PC-9 (cell line): ENCODE results near the gene CTDSP2. TPM values are rescaled to one million over a fixed set of nuclear protein-coding genes. Genes with fewer than 3 reads are reported as not detected.

Experiments used
- BruUV-seq: library from RNA; stranded (reverse); fragments of 400-500 nt; replicated peaks from 2 replicates; lab custom pipeline; 2021; lab: Mats Ljungman, UMichigan
- CTCF ChIA-PET: fragments of 300-600 bp; sonication (Branson Sonifier 250); formaldehyde crosslinking; loops from one replicate; lab custom pipeline; 2022; ENCODE audit warnings: antibody characterized with exemption; lab: Charles Lee
- POLR2A ChIA-PET: fragments of 300-600 bp; sonication (Branson Sonifier 250); formaldehyde crosslinking; loops from one replicate; lab custom pipeline; 2022; ENCODE audit warnings: antibody characterized with exemption; ENCODE audit not compliant: unreplicated experiment; lab: Charles Lee
- DNase-seq, 2 experiments: peaks; one replicate each; pipeline versions ENCODE4 v3.0.0 to v3.0.0-alpha.2; 2015 to 2022; ENCODE audit warnings: mixed read lengths in 1 of 2
- H2AFZ ChIP-seq: fragments of 200-600 bp; sonication (generic); 2 replicates; pipeline ENCODE4 v1.8.1; 2017; ENCODE audit warnings: antibody characterized with exemption
- H3F3A ChIP-seq: fragments of 200-600 bp; sonication (generic); 2 replicates; pipeline ENCODE4 v1.8.1; 2017; ENCODE audit warnings: antibody characterized with exemption, mild to moderate bottlenecking, low read depth; ENCODE audit not compliant: insufficient read depth
- H3K27ac ChIP-seq: fragments of 200-600 bp; sonication (generic); 2 replicates; pipeline ENCODE4 v1.6.1; 2016; ENCODE audit warnings: mixed run types
- H3K27me3 ChIP-seq: fragments of 200-600 bp; sonication (generic); 2 replicates; pipeline ENCODE4 v1.6.1; 2016; ENCODE audit warnings: low read depth, mixed run types; ENCODE audit not compliant: insufficient read depth
- H3K36me3 ChIP-seq: fragments of 200-600 bp; sonication (generic); 2 replicates; pipeline ENCODE4 v1.6.1; 2016; ENCODE audit warnings: low read depth, mixed run types
- H3K4me1 ChIP-seq: fragments of 200-600 bp; sonication (generic); replicated peaks from 2 replicates; pipeline ENCODE4 v1.6.1; 2016; ENCODE audit warnings: mixed run types; ENCODE audit not compliant: insufficient read depth
- H3K4me2 ChIP-seq: fragments of 200-600 bp; sonication (generic); 2 replicates; pipeline ENCODE4 v1.6.1; 2017; ENCODE audit warnings: mixed run types
- H3K4me3 ChIP-seq: fragments of 200-600 bp; sonication (generic); 2 replicates; pipeline ENCODE4 v1.6.1; 2016; ENCODE audit warnings: mixed run types
- H3K79me2 ChIP-seq: fragments of 200-600 bp; sonication (generic); 2 replicates; pipeline ENCODE4 v1.6.1; 2017; ENCODE audit warnings: low read depth, mixed run types
- H3K9me2 ChIP-seq: fragments of 200-600 bp; sonication (generic); 2 replicates; pipeline ENCODE4 v1.8.1; 2017; ENCODE audit warnings: mild to moderate bottlenecking; ENCODE audit not compliant: insufficient read depth
- H3K9me3 ChIP-seq: fragments of 200-600 bp; sonication (generic); 2 replicates; pipeline ENCODE4 v1.8.1; 2016; ENCODE audit warnings: low read depth; ENCODE audit not compliant: insufficient read depth
- H4K20me1 ChIP-seq: fragments of 200-600 bp; sonication (generic); 2 replicates; pipeline ENCODE4 v1.8.1; 2017; ENCODE audit not compliant: insufficient read depth
- CTCF ChIP-seq: fragments of 200-600 bp; sonication (generic); conservative IDR thresholded peaks from 2 replicates; pipeline ENCODE4 v1.6.1; 2017; ENCODE audit warnings: mixed run types, antibody characterized with exemption, mild to moderate bottlenecking, moderate library complexity
- EZH2 ChIP-seq: fragments of 200-600 bp; sonication (generic); IDR thresholded peaks from 2 replicates; pipeline ENCODE4 v1.8.0; 2017; ENCODE audit warnings: antibody characterized with exemption, low read depth
- intact Hi-C: fragments of 100-400 bp; cut with micrococcal nuclease; formaldehyde crosslinking; loops from one replicate; pipeline ENCODE4 v1.10.0; 2022; ENCODE audit not compliant: unreplicated experiment
- total RNA-seq: library from RNA; stranded (reverse); gene quantifications from 2 replicates; pipeline ENCODE4 v1.2.3, GENCODE V29; 2021

Gene CTDSP2
- total RNA-seq, 1 experiment from 2014 or later = 102 TPM

- Histone ChIP-seq H2AFZ (peak within 1 kb of the TSS; percentile 94), H3K4me3 (peak within 1 kb of the TSS; percentile 68), H3K27ac (peak within 1 kb of the TSS; percentile 75), H3K9me2 (no peaks in the 10 kb centered on the region), H3K9me3 (no peaks in the 10 kb centered on the region), H3K27me3 (no peaks in the 10 kb centered on the region), H3K36me3 (no peaks in the 10 kb centered on the region), H3K4me2 (peak within 1 kb of the TSS; percentile 84), H3K4me1 (peaks cover 8% of the 10 kb centered on the region; the same call in 1 of the 2 replicates), H4K20me1 (no peaks in the 10 kb centered on the region; the same call in 1 of the 2 replicates), H3K79me2 (peaks cover 19% of the 10 kb centered on the region), H3F3A (peaks cover 3% of the 10 kb centered on the region; the same call in 1 of the 2 replicates)
- intact Hi-C loops = loop anchor here (2.0 kb wide), 1 partner anchor 18 kb away; the partner anchor contains the start of gene MARCHF9
- DNase-seq = no peak
- POLR2A ChIA-PET = interaction anchor here (0.5 to 0.6 kb wide), 4 partner anchors 11 to 253 kb away, joined by 3 to 13 read pairs (median 4); no protein-coding TSS in a partner anchor
- CTCF ChIA-PET = interaction anchor here (0.7 to 0.9 kb wide), 2 partner anchors 16 to 123 kb away, joined by 3 to 4 read pairs; no protein-coding TSS in a partner anchor
- TF ChIP-seq CTCF (no peak), EZH2 (no peak)
- BruUV-seq = no TSS peak
These were observed 73.9 kb downstream of the CTDSP2 start, which contains the start of gene EEF1AKMT3 for GRCh38 chr12:57772429-57773322. TSS of gene EEF1AKMT3 (plus strand) at chr12:57772614. CDS start at chr12:57772725, 111 bp downstream.

DNA sequence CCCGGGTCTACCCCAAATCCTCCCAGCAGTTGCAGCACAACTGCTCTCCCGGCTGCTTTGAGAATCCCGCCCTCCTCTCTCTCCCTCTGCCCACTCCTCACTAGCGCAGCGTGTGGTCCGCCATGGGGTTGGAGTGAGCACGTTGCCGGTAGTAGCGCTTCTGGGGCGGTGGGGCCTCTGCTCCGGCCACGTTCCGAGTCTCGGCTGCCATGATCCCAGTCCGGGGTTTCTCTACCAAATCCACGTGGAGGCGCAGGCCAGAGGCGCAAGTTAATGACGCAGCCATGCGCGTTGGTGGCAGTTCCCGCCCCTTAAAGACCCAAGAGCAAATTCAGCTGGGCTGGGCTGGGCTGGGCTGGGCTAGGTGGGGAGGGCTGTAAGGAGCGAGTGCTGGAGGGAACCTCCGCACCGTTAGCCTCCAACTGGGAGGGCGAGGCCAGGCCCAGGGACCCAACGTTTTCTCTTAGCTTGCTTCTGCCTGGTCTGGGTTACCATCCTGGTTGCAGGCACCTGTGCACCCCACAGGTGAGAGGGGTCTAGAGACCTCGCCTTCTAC, 74.6 kb downstream of the CTDSP2 start, which contains the start of gene METTL1:
Gene METTL1, minus strand, starts transcription at position 233 of the 556 bp plus-strand sequence. Its CDS starts 22 bp downstream, at position 211.
- CTCF ChIA-PET = interaction anchor here (0.7 to 0.9 kb wide), 2 partner anchors 15 to 123 kb away, joined by 3 to 4 read pairs; no protein-coding TSS in a partner anchor
- Histone ChIP-seq H2AFZ (peak within 1 kb of the TSS; percentile 94), H3K9me3 (no peaks in the 10 kb centered on the region), H3K79me2 (peaks cover 19% of the 10 kb centered on the region), H3K9me2 (no peaks in the 10 kb centered on the region), H3K27ac (peak within 1 kb of the TSS; percentile 75), H3K36me3 (no peaks in the 10 kb centered on the region), H3F3A (peaks cover 7% of the 10 kb centered on the region; the same call in 1 of the 2 replicates), H4K20me1 (no peaks in the 10 kb centered on the region; the same call in 1 of the 2 replicates), H3K4me1 (peaks cover 8% of the 10 kb centered on the region; the same call in 1 of the 2 replicates), H3K27me3 (no peaks in the 10 kb centered on the region), H3K4me2 (peak within 1 kb of the TSS; percentile 84), H3K4me3 (peak within 1 kb of the TSS; percentile 68)
- POLR2A ChIA-PET = interaction anchor here (0.5 to 0.6 kb wide), 3 partner anchors 12 to 252 kb away, joined by 3 to 13 read pairs (median 4); no protein-coding TSS in a partner anchor
- intact Hi-C loops = loop anchor here (2.0 kb wide), 1 partner anchor 17 kb away; the partner anchor contains the start of gene MARCHF9
- DNase-seq = peak; percentile 89 to 91
- BruUV-seq = no TSS peak
- TF ChIP-seq CTCF = no peak
- TF ChIP-seq EZH2 = no peak
